ENCODE measurements around the gene COL4A2. TPM values are rescaled to one million over a fixed set of nuclear protein-coding genes. Genes with fewer than 3 reads are reported as not detected.
"Not testable (repeated sequence)": the region's sequence is repeated elsewhere in the genome, so short reads cannot be mapped to it uniquely, and the experiment has no call there.

The COL4A2 gene
- total RNA-seq, 1 donor from 2014 or later: 290 TPM

GRCh38 chr13:110453091-110453490 lies 146.0 kb downstream of the COL4A2 start:
- DNase-seq (ENCODE audit: low read depth, low spot score): not testable (repeated sequence)

DNA sequence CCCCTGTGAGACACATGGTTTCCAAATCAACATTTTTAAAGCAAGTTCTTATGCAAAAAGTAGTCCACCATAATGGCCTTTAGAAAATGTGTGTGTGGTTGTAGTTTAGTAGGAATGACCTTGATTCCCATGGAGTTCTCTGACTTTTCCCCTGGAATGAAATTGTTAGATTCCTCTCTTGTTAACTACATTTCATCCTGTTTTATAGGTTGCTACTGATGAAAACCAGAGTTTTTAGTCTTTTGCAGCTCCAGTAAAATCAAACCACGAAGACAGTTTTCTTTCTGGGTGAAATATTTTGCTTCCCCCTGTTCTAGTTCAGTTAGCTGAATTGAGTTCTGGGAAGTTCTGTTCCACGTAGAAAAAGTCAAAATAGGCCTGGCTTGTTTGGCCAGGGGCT lies 146.7 kb downstream of the COL4A2 start:
- no peak for DNase-seq (ENCODE audit: low read depth, low spot score)

GRCh38 chr13:110454227-110454859 lies 147.3 kb downstream of the COL4A2 start:
- no peak for DNase-seq (ENCODE audit: low read depth, low spot score)

DNA sequence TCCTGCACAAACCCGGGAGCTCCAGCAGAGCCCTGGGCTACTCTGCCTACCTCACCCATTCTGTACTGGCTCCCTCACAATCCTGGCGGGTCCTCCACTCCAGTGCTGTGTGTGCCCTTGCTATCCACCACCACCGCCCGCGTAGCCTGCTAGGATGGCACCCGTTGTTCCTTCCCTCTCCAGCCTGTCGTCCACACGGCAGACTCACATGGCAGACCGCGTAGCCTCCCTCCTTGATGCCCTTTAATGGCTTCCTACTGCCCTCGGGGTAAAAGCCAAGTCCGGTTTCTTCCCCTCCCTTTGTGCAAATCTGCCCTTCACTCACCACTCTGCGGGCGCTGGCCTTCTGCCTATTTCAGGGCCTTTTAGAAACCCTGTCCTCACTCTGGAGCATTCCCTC lies 147.9 kb downstream of the COL4A2 start:
- DNase-seq (ENCODE audit: low read depth, low spot score): no peak

DNA sequence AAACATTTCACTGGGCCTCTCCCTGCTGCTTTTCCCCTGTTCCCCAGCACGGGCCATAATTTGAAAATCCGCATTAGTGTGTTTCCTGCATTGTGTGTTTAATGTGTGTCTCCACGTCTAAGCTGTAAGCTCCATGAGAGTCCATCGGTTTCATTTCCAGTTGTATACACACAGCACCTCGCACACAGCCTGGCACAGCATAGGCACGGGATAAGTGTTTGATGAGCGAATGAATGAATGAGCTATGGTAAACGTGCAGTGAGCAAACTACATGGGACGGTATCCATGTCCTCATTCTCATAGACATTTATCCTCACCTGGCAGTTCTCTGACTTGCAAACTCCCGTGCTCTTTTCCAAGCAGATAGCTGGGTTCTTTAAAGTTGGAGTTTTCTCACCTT lies 148.4 kb downstream of the COL4A2 start:
- no peak for DNase-seq (ENCODE audit: low read depth, low spot score)

DNA sequence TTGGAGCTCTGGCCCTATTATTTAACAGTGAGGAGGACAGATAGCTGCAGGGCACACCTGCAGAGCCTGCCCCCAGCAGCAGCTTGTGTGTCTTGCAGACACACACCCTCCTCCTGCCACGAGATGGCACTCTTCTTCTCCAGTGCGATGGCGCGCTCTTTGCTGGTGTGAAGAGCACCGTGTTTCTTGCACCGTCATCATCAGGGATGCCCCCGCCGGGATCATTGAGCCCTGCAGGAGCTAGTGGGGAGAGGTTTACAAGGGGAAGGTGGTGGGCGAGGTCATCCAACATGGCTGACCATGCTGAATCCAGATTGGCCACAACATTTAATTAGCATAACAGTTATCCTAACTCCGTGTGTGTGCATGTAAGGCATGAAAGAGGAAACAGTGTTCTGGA lies 148.9 kb downstream of the COL4A2 start:
- peak; percentile 27 for DNase-seq (ENCODE audit: low read depth, low spot score)

- no peak for DNase-seq (ENCODE audit: low read depth, low spot score)
These were observed 149.5 kb downstream of the COL4A2 start for GRCh38 chr13:110456550-110456949.

DNA sequence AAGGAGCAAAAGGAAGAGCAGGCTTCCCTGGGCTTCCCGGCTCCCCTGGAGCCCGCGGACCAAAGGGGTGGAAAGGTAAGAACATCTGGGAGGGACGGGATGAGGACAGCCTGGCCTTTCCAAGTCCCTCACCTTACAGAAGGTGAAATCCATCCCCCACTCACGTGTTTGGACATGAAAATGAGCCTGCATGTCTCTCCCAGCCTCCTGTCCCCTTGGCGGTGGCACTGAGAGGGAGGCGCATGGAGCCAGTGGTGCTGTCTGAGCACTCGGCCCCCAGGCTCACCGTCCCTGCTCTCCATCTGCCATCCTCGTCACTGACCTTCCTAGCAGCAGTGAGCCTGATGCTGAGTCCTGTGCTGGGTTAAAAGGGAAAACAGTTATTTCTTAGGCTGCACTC lies 150.3 kb downstream of the COL4A2 start:
- DNase-seq (ENCODE audit: low read depth, low spot score): no peak

- DNase-seq (ENCODE audit: low read depth, low spot score): no peak
These were observed 150.9 kb downstream of the COL4A2 start for GRCh38 chr13:110458017-110458416.

DNA sequence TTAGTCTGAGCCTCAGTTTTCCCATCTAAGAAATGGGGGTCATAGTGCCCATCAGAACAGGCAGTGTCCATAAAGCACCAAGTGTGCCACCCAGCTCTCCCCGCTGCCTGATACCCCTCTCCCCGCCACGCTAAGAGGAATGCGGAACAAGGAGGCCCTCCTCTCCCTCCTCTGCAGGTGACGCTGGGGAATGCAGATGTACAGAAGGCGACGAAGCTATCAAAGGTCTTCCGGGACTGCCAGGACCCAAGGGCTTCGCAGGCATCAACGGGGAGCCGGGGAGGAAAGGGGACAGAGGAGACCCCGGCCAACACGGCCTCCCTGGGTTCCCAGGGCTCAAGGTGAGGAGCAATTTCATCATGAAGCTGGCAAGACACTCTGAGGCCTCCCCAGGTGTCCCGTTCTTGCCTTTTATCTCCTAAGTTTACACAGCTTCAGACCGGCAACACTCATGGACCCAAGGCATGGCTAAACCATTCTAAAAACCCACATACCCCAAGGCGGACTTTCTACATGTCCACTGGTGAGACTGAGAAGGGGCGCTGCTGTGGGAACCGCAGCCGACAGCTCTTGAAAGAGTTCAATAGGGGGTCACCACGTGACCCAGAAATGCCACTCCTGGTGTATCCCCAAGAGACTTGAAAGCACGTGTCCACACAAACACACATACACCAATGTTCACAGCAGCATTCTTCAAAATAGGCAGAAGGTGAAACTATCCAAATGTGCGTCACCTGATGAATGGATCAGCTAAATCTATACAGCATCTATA lies 151.7 kb downstream of the COL4A2 start:
- DNase-seq (ENCODE audit: low read depth, low spot score): no peak

- no peak for DNase-seq (ENCODE audit: low read depth, low spot score)
These were observed 155.0 kb downstream of the COL4A2 start for GRCh38 chr13:110462091-110462490.

GRCh38 chr13:110463156-110463555 lies 156.1 kb downstream of the COL4A2 start:
- DNase-seq (ENCODE audit: low read depth, low spot score): no peak

DNA sequence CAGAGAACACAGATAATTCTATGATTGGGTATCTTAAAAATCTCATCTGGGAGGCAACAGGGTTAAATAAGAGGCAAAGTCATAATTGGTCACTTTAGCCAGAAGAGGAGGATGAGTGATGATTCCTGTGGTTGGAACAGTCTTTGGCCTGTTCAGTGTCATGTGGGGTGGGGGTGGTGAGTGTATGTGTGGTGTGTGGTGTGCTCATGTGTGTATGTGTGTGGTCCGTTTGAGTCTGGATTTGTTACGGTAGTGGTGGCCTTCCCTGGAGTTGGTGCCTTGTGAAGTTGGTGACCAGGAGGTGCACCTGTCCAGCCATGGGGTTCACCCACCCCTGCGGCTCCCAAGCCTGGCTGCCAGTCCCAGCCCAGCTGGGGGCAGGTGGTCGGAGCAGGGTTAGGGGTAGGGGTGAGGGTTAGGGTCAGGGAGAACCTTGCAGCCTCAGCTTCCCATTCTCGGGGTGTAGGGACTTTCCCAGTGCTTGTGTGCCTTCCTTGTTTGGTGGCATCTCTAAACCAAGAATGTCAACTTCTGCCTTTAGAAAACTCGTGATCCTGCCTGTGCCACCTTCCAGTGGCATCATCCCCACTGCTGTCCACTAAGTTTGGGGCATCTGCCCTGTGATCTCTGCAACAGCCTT lies 156.9 kb downstream of the COL4A2 start:
- no peak for DNase-seq (ENCODE audit: low read depth, low spot score)

DNA sequence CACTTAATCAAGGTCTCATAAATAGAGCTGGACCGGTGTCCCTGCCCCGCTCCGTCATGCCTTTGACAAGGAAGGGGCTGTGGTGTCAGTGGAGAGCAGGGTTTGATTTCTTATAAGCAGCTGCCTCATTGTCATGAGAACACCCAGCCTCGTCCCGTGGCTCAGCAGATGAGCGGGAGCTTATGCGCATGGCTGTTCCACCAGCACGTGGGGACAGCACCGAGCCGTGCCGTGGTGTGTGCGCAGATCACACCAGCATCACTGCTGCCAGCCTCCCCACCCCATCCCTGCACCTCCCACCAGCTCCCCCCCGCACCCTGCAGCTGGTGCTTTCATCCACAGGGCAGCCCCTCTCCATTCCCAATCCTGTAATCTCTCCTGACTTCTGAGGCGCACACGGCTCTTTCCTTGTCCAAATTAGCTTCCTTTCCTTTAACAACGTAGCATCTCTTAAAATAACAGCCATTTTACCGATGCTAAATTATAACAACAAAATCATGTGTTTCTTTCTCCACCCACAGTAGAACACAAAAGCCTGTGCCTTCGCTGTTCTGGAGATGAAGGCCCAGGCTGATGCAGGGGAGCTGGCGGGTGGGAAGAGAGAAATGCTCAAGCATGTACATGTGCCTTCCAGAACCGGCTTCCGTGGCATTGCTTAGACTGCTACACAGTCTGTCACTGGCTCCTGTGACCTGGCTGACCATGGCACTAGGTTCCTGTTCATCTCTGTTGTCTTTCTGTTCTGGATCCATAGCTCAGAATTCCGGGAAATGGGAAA lies 157.7 kb downstream of the COL4A2 start:
- DNase-seq (ENCODE audit: low read depth, low spot score): no peak

DNA sequence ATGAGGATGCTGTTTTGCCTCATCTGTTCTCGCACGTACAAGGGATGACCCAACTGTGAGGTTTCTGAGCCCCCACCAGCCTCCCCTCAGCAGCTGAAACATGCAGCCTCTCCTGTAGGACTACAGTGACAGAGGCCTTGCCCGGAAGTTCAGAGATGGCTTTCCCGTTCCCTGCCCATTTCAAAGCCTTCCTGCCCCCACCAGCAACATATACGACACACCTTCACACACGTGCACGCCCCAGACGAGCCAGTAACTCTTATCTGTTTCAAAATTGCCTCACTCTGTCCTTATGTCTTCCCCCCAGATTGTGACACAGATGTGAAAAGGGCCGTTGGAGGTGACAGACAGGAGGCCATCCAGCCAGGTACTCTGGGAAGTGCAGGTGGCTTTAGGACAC lies 158.6 kb downstream of the COL4A2 start:
- DNase-seq (ENCODE audit: low read depth, low spot score): no peak

GRCh38 chr13:110466266-110466915 lies 159.3 kb downstream of the COL4A2 start:
- no peak for DNase-seq (ENCODE audit: low read depth, low spot score)

DNA sequence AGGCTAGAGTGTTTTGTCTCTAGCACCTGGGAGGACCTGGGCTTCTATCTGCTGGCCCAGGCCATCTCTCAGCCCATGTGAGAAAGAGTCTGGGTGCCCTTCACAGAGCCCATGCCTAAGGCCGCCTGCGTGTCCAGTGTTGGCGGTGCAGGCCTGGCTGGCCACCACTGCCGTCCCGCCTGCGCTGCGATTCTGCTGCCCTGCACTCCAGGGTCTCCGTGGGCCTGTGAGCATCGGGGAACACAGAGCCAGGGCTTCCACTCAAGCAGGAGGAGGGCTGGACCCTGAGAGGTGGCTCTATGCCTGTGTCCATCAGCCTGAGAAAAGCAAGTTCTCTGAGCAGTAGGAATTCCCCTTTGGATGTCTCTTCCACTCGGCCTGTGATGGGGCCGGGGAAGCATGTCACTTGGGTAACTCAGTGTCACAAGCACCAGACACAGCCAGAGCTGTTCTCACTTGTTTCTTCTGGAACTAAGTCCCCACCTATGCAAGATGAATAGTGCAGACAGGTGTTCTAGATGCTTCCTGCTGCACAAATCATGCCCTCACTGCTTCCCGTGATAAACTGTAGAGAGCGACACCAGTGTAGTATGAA lies 160.5 kb downstream of the COL4A2 start:
- DNase-seq (ENCODE audit: low read depth, low spot score): no peak

- no peak for DNase-seq (ENCODE audit: low read depth, low spot score)
These were observed 162.0 kb downstream of the COL4A2 start for GRCh38 chr13:110468986-110469495.

GRCh38 chr13:110469597-110469996 lies 162.5 kb downstream of the COL4A2 start:
- no peak for DNase-seq (ENCODE audit: low read depth, low spot score)

DNA sequence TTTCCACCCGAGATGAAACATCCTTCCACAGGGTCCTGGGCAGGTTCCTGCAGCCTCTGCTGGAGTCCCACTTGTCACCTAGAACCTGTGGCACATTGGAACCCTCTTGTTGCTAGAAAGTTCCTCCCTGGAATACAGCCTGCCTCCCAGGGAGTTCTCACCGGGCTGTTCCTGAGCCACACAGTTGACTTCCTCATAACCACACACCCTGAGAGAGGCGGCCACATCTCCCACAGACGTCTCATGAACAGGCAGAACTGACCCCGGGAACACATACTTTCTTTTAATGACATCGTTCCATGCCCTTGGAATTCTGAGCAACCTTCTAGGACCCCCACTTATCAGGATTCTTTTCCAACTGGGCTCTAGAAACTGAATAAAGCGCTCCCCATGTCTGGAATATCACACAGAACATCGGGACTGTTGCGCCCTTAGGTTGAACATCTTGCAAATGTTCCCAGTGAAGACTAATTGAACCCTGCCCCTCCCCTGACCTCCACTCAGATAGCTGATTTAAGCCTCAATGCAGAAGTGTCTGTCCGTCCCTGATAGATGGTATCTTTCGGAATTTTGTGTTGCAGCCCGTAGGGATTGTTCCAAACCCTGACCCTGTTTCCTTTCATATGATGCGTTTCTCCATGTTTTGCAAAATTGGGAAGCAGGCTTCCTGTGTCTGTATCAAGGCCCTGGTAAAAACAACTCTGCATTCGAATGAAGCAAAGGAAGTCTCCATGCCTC lies 163.4 kb downstream of the COL4A2 start:
- DNase-seq (ENCODE audit: low read depth, low spot score): no peak
